Activated CD4-positive, alpha-beta T cell treated with anti-CD3 and anti-CD28 coated beads, Interleukin-2, Interleukin-4, amounts not matched to agents 100 ng/mL and 50 ng/mL, durations not matched to agents 16 hours and 8 hours (primary cell): ENCODE measurements around the gene SYNPR.
A peak's percentile ranks its signal among the peaks of the same experiment; 100 is the strongest.

Experiments used
- DNase-seq: peaks from one replicate; pipeline ENCODE4 v3.0.0-alpha.2; 2020; ENCODE audit warnings: low spot score

Gene SYNPR

GRCh38 chr3:63304421-63304820, 26.3 kb downstream of the SYNPR start:
- no peak for DNase-seq

GRCh38 chr3:63308072-63308471, 30.0 kb downstream of the SYNPR start:
- DNase-seq, result no peak

GRCh38 chr3:63309768-63310167, 31.7 kb downstream of the SYNPR start:
- DNase-seq, result no peak

- no peak for DNase-seq
Observed at GRCh38 chr3:63323766-63324165, 45.7 kb downstream of the SYNPR start.

GRCh38 chr3:63324621-63325020, 46.5 kb downstream of the SYNPR start:
- DNase-seq, result no peak

GRCh38 chr3:63325386-63325785, 47.3 kb downstream of the SYNPR start:
- no peak for DNase-seq

GRCh38 chr3:63328365-63328764, 50.3 kb downstream of the SYNPR start:
- no peak for DNase-seq

GRCh38 chr3:63331520-63331919, 53.4 kb downstream of the SYNPR start:
- DNase-seq, result no peak

- DNase-seq, result no peak
Observed at GRCh38 chr3:63333815-63334214, 55.7 kb downstream of the SYNPR start.

- DNase-seq, result no peak
Observed at GRCh38 chr3:63338351-63338750, 60.2 kb downstream of the SYNPR start.

GRCh38 chr3:63343674-63344073, 65.6 kb downstream of the SYNPR start:
- DNase-seq, result peak; percentile 49

- DNase-seq, result no peak
Observed at GRCh38 chr3:63344661-63345060, 66.6 kb downstream of the SYNPR start.

- peak; percentile 43 for DNase-seq
Observed at GRCh38 chr3:63349583-63350573, 71.8 kb downstream of the SYNPR start.

GRCh38 chr3:63351159-63352007, 73.3 kb downstream of the SYNPR start:
- DNase-seq, result peak; percentile 28

GRCh38 chr3:63352008-63352279, 73.8 kb downstream of the SYNPR start:
- DNase-seq, result no peak

GRCh38 chr3:63353383-63353782, 75.3 kb downstream of the SYNPR start:
- DNase-seq, result no peak

GRCh38 chr3:63354160-63354559, 76.1 kb downstream of the SYNPR start:
- no peak for DNase-seq

GRCh38 chr3:63355809-63356208, 77.7 kb downstream of the SYNPR start:
- DNase-seq, result no peak

GRCh38 chr3:63364495-63364894, 86.4 kb downstream of the SYNPR start:
- no peak for DNase-seq

- no peak for DNase-seq
Observed at GRCh38 chr3:63364910-63365309, 86.8 kb downstream of the SYNPR start.

GRCh38 chr3:63365671-63366070, 87.6 kb downstream of the SYNPR start:
- no peak for DNase-seq

GRCh38 chr3:63370094-63370493, 92.0 kb downstream of the SYNPR start:
- DNase-seq, result no peak

GRCh38 chr3:63383040-63383439, 104.9 kb downstream of the SYNPR start:
- no peak for DNase-seq
